Dermis microvascular lymphatic vessel endothelial cell (primary cell): ENCODE data around the gene SIPA1. TPM values are rescaled to one million over a fixed set of nuclear protein-coding genes. Genes with fewer than 3 reads are reported as not detected.

Experiments
- total RNA-seq: library from RNA; depleted of rRNA; stranded (reverse); fragments of >200 nt; gene quantifications from 2 replicates; pipeline ENCODE4 v1.2.1, GENCODE V29; 2014

Gene SIPA1
- total RNA-seq, 1 donor from 2014 or later: 54.0 TPM

Other genes with a start within 250 kb of the SIPA1 start
- 23.7 and 88.5 TPM in 2 replicates for gene NEAT1, start 215.3 kb upstream of the SIPA1 start, total RNA-seq
- 1,844 and 2,565 TPM in 2 replicates for gene MALAT1, start 139.1 kb upstream of the SIPA1 start, total RNA-seq
- 41.8 and 55.9 TPM in 2 replicates for gene SCYL1, start 113.0 kb upstream of the SIPA1 start, total RNA-seq
- gene LTBP3, start 79.7 kb upstream of the SIPA1 start, total RNA-seq: 13.1 and 41.7 TPM in 2 replicates
- 37.6 and 37.7 TPM in 2 replicates for gene ZNRD2, start 67.6 kb upstream of the SIPA1 start, total RNA-seq
- 12.2 and 23.8 TPM in 2 replicates for gene FAM89B, start 65.6 kb upstream of the SIPA1 start, total RNA-seq
- 2.5 and 4.7 TPM in 2 replicates for gene EHBP1L1, start 62.0 kb upstream of the SIPA1 start, total RNA-seq
- gene KCNK7, start 42.3 kb upstream of the SIPA1 start, total RNA-seq: under 0.01 and 0.13 TPM in 2 replicates
- 57.1 and 78.8 TPM in 2 replicates for gene MAP3K11, start 23.9 kb upstream of the SIPA1 start, total RNA-seq
- 10.4 and 17.6 TPM in 2 replicates for gene PCNX3, start 22.3 kb upstream of the SIPA1 start, total RNA-seq
- 8.7 and 16.3 TPM in 2 replicates for gene RELA, start 24.8 kb downstream of the SIPA1 start, total RNA-seq
- gene KAT5, start 74.2 kb downstream of the SIPA1 start, total RNA-seq: 37.6 and 38.4 TPM in 2 replicates
- gene RNASEH2C, start 82.7 kb downstream of the SIPA1 start, total RNA-seq: 39.8 and 42.6 TPM in 2 replicates
- 6.2 and 11.9 TPM in 2 replicates for gene AP5B1, start 142.9 kb downstream of the SIPA1 start, total RNA-seq
- not detected in 2 replicates for gene OVOL1, start 149.0 kb downstream of the SIPA1 start, total RNA-seq
- 0.13 and 0.51 TPM in 2 replicates for gene SNX32, start 195.9 kb downstream of the SIPA1 start, total RNA-seq
- 976 and 1,057 TPM in 2 replicates for gene CFL1, start 220.1 kb downstream of the SIPA1 start, total RNA-seq
- gene MUS81, start 222.3 kb downstream of the SIPA1 start, total RNA-seq: 32.6 and 37.8 TPM in 2 replicates
- gene EFEMP2, start 234.7 kb downstream of the SIPA1 start, total RNA-seq: 11.2 and 44.4 TPM in 2 replicates
- gene CTSW, start 241.7 kb downstream of the SIPA1 start, total RNA-seq: 0.13 TPM in 2 replicates